Measurements from ENCODE around the gene USB1. TPM values are rescaled to one million over a fixed set of nuclear protein-coding genes. Genes with fewer than 3 reads are reported as not detected.

USB1 gene
- 65.8 and 66.0 TPM in 2 replicates for total RNA-seq (2021)
- Bru-seq, nascent RNA = percentile 64 among the genes with signal in this experiment
- BruChase-seq, experiment 1, labeled RNA remaining after a 2-hour chase = percentile 67 among the genes with signal in this experiment
- percentile 80 among the genes with signal in this experiment for BruChase-seq, experiment 2, labeled RNA remaining after a 6-hour chase
- long read RNA-seq, transcript USB1-201 (7 exons, 2,282 nt) = major isoform, 151 of 172 reads
- long read RNA-seq, partial matches to known transcripts = 5 of 172 reads
- long read RNA-seq, other reads (novel, unspliced or antisense) = 11 of 172 reads

- intact Hi-C loops (cut with micrococcal nuclease; ENCODE audit: unreplicated experiment) = loop anchor here (1.0 to 2.0 kb wide), 3 partner anchors 102 to 266 kb away; partner anchors contain the start of gene KATNB1
- DNase-seq = peak; percentile 76 to 85
- H4K20me1 ChIP-seq (ENCODE audit: insufficient read depth) = no peaks in the 10 kb centered on the region
- peaks cover 25% of the 10 kb centered on the region; the same call in 1 of the 2 replicates for H3K79me2 ChIP-seq (ENCODE audit: low read depth)
- peaks cover 33% of the 10 kb centered on the region for H3F3A ChIP-seq (ENCODE audit: insufficient read depth, low read depth)
- peak within 1 kb of the TSS; percentile 92 for H2AFZ ChIP-seq
- no peaks in the 10 kb centered on the region for H3K27me3 ChIP-seq (ENCODE audit: insufficient read depth, low read depth)
- ChIA-PET CTCF (interaction anchor here (0.6 kb wide), 2 partner anchors 62 to 128 kb away, joined by 3 to 4 read pairs; partner anchors contain the start of gene CFAP20), POLR2A (ENCODE audit: unreplicated experiment) (interaction anchor here (0.6 to 0.8 kb wide), 2 partner anchors 43 to 191 kb away, joined by 3 to 4 read pairs; no protein-coding TSS in a partner anchor)
- no peak within 1 kb of the TSS for H3K27ac ChIP-seq
- H3K4me3 ChIP-seq = peak within 1 kb of the TSS; percentile 89
- peaks cover 27% of the 10 kb centered on the region for H3K4me1 ChIP-seq (replicated peaks; ENCODE audit: insufficient read depth)
- BruUV-seq (replicated peaks) = no TSS peak
- no peaks in the 10 kb centered on the region for H3K9me3 ChIP-seq (ENCODE audit: insufficient read depth, low read depth)
- no peaks in the 10 kb centered on the region for H3K9me2 ChIP-seq (ENCODE audit: insufficient read depth)
- TF ChIP-seq EZH2 (IDR thresholded peaks at IDR 0.05; ENCODE audit: low read depth) (no peak), CTCF (conservative IDR thresholded peaks at IDR 0.05) (peak; percentile 67)
- peaks cover 11% of the 10 kb centered on the region for H3K36me3 ChIP-seq (ENCODE audit: low read depth)
- H3K4me2 ChIP-seq = peak within 1 kb of the TSS; percentile 100
These were observed at the start of gene USB1 for GRCh38 chr16:58000706-58001676. Gene USB1, plus strand, starts transcription at chr16:58001407. Its CDS starts 77 bp downstream, at chr16:58001484.

- intact Hi-C loops (cut with micrococcal nuclease; ENCODE audit: unreplicated experiment) = no loop called here
- no peaks in the 10 kb centered on the region for H3K9me3 ChIP-seq (ENCODE audit: insufficient read depth, low read depth)
- no peaks in the 10 kb centered on the region for H3K9me2 ChIP-seq (ENCODE audit: insufficient read depth)
- ChIA-PET POLR2A (ENCODE audit: unreplicated experiment) (interaction anchor here (0.7 kb wide), 1 partner anchor 195 kb away, joined by 4 read pairs; no protein-coding TSS in a partner anchor), CTCF (interaction anchor here (0.7 to 0.9 kb wide), 2 partner anchors 23 to 144 kb away, joined by 3 to 8 read pairs; no protein-coding TSS in a partner anchor)
- peaks cover 12% of the 10 kb centered on the region; the same call in 1 of the 2 replicates for H3F3A ChIP-seq (ENCODE audit: insufficient read depth, low read depth)
- no peaks in the 10 kb centered on the region for H3K27me3 ChIP-seq (ENCODE audit: insufficient read depth, low read depth)
- H3K4me3 ChIP-seq = no peak overlapping the region
- H3K79me2 ChIP-seq (ENCODE audit: low read depth) = no peaks in the 10 kb centered on the region
- no peak overlapping the region for H3K4me2 ChIP-seq
- BruUV-seq (replicated peaks) = no TSS peak
- no peaks in the 10 kb centered on the region for H4K20me1 ChIP-seq (ENCODE audit: insufficient read depth)
- TF ChIP-seq CTCF (conservative IDR thresholded peaks at IDR 0.05) (no peak), EZH2 (IDR thresholded peaks at IDR 0.05; ENCODE audit: low read depth) (no peak)
- peak in 1 of 2 experiments; percentile 30 for DNase-seq
- no peaks in the 10 kb centered on the region for H3K36me3 ChIP-seq (ENCODE audit: low read depth)
- peaks cover 10% of the 10 kb centered on the region for H3K4me1 ChIP-seq (replicated peaks; ENCODE audit: insufficient read depth)
- no peak overlapping the region for H2AFZ ChIP-seq
- H3K27ac ChIP-seq = no peak overlapping the region
These were observed 48.3 kb upstream of the USB1 start for GRCh38 chr16:57952909-57953308.

- CTCF ChIA-PET = no interaction called here
These were observed 47.4 kb upstream of the USB1 start for GRCh38 chr16:57953857-57954256.

More at GRCh38 chr16:57953857-57954256, 47.4 kb upstream of the USB1 start:
- Histone ChIP-seq H2AFZ (no peak overlapping the region), H4K20me1 (ENCODE audit: insufficient read depth) (no peaks in the 10 kb centered on the region), H3K79me2 (ENCODE audit: low read depth) (no peaks in the 10 kb centered on the region), H3K27me3 (ENCODE audit: insufficient read depth, low read depth) (no peaks in the 10 kb centered on the region), H3K9me3 (ENCODE audit: insufficient read depth, low read depth) (no peaks in the 10 kb centered on the region), H3K4me1 (replicated peaks; ENCODE audit: insufficient read depth) (peaks cover 19% of the 10 kb centered on the region), H3F3A (ENCODE audit: insufficient read depth, low read depth) (peaks cover 14% of the 10 kb centered on the region; the same call in 1 of the 2 replicates), H3K4me2 (no peak overlapping the region), H3K27ac (no peak overlapping the region), H3K36me3 (ENCODE audit: low read depth) (no peaks in the 10 kb centered on the region), H3K4me3 (no peak overlapping the region), H3K9me2 (ENCODE audit: insufficient read depth) (no peaks in the 10 kb centered on the region)
- intact Hi-C loops (cut with micrococcal nuclease; ENCODE audit: unreplicated experiment) = no loop called here
- TF ChIP-seq EZH2 (IDR thresholded peaks at IDR 0.05; ENCODE audit: low read depth) = no peak
- TF ChIP-seq CTCF (conservative IDR thresholded peaks at IDR 0.05) = no peak
- DNase-seq = no peak
- POLR2A ChIA-PET (ENCODE audit: unreplicated experiment) = interaction anchor here (0.7 kb wide), 1 partner anchor 613 kb away, joined by 6 read pairs; no protein-coding TSS in a partner anchor
- BruUV-seq (replicated peaks) = no TSS peak
